GM06990 (cell line): ENCODE measurements around the gene ATP11A.

ENCODE experiments used
- DNase-seq: peaks from one replicate; pipeline ENCODE4 v3.0.0-alpha.2; 2011; ENCODE audit not compliant: insufficient read length; ENCODE audit errors: extremely low read depth
- H3K27me3 ChIP-seq: replicated peaks from 2 replicates; pipeline ENCODE4 v1.6.0; 2011; ENCODE audit warnings: low read length; ENCODE audit not compliant: control insufficient read depth, insufficient read depth
- H3K36me3 ChIP-seq: 2 replicates; pipeline ENCODE4 v1.5.1; 2011; ENCODE audit warnings: low read length; ENCODE audit not compliant: control insufficient read depth, insufficient read depth
- H3K4me3 ChIP-seq: replicated peaks from 2 replicates; pipeline ENCODE4 v1.5.1; 2011; ENCODE audit warnings: low read depth, mild to moderate bottlenecking, control low read depth, low read length
- CTCF ChIP-seq: IDR thresholded peaks from 2 replicates; pipeline ENCODE4 v1.5.1; 2011; ENCODE audit warnings: low read length, control low read depth, mild to moderate bottlenecking, inconsistent platforms; ENCODE audit not compliant: insufficient read depth, poor library complexity, severe bottlenecking

Gene ATP11A

DNA sequence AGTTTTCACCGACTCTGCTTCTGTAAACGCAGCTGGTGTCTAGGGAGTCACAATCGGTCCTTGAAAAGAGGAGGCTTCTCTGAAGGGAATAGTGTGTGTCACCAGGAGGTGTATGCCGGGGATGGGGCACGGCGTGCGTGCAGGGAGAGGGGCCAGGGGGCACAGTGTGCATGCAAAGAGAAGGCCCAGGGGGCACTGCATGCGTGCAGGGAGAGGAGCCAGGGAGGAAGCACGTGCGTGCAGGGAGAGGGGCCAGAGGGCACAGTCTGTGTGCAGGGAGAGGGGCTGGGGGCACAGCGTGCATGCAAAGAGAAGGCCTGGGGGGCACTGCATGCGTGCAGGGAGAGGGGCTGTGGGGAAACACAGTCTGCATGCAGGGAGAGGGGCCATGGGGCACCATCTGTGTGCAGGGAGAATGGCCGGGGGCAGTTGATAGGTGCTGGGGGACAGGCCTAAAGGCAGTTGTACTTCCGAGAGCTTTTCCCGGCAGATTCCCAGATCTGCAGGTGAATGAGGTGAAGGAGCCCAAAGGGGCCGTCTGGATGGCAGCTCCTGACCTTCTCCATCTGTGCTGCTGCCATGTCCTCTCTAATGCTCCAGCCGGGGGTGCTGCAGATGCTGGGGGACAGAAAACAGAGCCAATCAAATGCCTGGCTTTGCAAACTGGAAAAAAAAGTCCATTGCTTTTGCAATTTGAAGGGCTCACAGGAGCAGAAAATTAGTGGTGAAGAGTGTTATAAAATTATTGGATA, 36.4 kb downstream of the ATP11A start:
- H3K27me3 ChIP-seq, result no peaks in the 10 kb centered on the region
- H3K36me3 ChIP-seq, result no peaks in the 10 kb centered on the region; the same call in none of the 2 replicates
- DNase-seq, result no peak
- no peak for TF ChIP-seq CTCF
- no peak overlapping the region for H3K4me3 ChIP-seq

GRCh38 chr13:112727581-112727980, 37.7 kb downstream of the ATP11A start:
- TF ChIP-seq CTCF, result no peak
- Histone ChIP-seq H3K4me3 (no peak overlapping the region), H3K36me3 (no peaks in the 10 kb centered on the region; the same call in 1 of the 2 replicates), H3K27me3 (no peaks in the 10 kb centered on the region)
- no peak for DNase-seq

GRCh38 chr13:112728375-112729126, 38.7 kb downstream of the ATP11A start:
- no peaks in the 10 kb centered on the region for H3K27me3 ChIP-seq
- H3K36me3 ChIP-seq, result no peaks in the 10 kb centered on the region; the same call in 1 of the 2 replicates
- no peak for DNase-seq
- no peak overlapping the region for H3K4me3 ChIP-seq
- TF ChIP-seq CTCF, result no peak

- no peak for DNase-seq
- Histone ChIP-seq H3K36me3 (no peaks in the 10 kb centered on the region; the same call in 1 of the 2 replicates), H3K4me3 (no peak overlapping the region), H3K27me3 (no peaks in the 10 kb centered on the region)
- TF ChIP-seq CTCF, result no peak
Observed at GRCh38 chr13:112729408-112729807, 39.6 kb downstream of the ATP11A start.

DNA sequence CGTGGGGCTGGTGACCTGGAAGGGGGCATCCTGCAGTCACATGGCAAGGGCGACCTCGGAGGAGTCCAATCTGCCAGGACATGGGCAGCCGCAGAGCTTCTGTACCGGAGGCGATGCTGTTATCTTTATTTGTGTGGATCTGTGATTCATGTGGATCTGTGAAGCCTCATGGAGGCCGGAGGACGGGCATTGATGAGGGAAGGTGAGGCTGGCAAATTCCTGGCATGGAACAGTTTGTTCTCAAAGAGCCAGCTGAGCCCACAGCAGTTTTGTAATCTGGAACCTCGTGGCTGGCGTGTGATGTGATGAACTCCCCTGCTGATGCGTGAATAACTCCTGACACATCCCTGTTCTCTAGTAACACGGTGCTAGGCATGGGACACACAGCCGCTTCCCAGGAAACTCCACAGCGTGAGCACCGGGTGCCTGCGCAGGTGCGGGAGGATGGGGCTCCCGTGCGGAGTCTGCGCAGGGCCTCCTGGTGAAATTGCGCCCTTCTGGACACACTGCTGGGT, 40.4 kb downstream of the ATP11A start:
- no peak for DNase-seq
- H3K4me3 ChIP-seq, result no peak overlapping the region
- H3K36me3 ChIP-seq, result no peaks in the 10 kb centered on the region; the same call in 1 of the 2 replicates
- H3K27me3 ChIP-seq, result no peaks in the 10 kb centered on the region
- no peak for TF ChIP-seq CTCF
